HG02763 (cell line): ENCODE results near the gene ANKRD16.
"Not testable (repeated sequence)": the region's sequence is repeated elsewhere in the genome, so short reads cannot be mapped to it uniquely, and the experiment has no call there.

Source experiments
- ATAC-seq: cut with Tn5 transposase; IDR thresholded peaks from one replicate; pipeline ENCODE4 v1.9.1; 2021; ENCODE audit warnings: mild to moderate bottlenecking, moderate library complexity; ENCODE audit not compliant: unreplicated experiment

ANKRD16 gene

GRCh38 chr10:5889624-5890451, at the start of gene ANKRD16, which contains the start of gene FBH1:
ANKRD16 (minus strand) TSS chr10:5889893; CDS start chr10:5889354, 539 bp downstream.
FBH1 (plus strand) TSS chr10:5890243; CDS start chr10:5890346, 103 bp downstream.
- ATAC-seq, result peak; percentile 90

- no peak for ATAC-seq
Measured at GRCh38 chr10:5938291-5938690, 48.6 kb upstream of the ANKRD16 start.

- no peak for ATAC-seq
Measured at GRCh38 chr10:5937016-5937415, 47.3 kb upstream of the ANKRD16 start.

- no peak for ATAC-seq
Measured at GRCh38 chr10:5935628-5936027, 45.9 kb upstream of the ANKRD16 start.

GRCh38 chr10:5933909-5934546, 44.3 kb upstream of the ANKRD16 start:
- ATAC-seq, result no peak

- ATAC-seq, result no peak
Measured at GRCh38 chr10:5932345-5932744, 42.7 kb upstream of the ANKRD16 start.

GRCh38 chr10:5930272-5930671, 40.6 kb upstream of the ANKRD16 start:
- no peak for ATAC-seq

GRCh38 chr10:5929442-5929841, 39.7 kb upstream of the ANKRD16 start:
- ATAC-seq, result no peak

- ATAC-seq, result no peak
Measured at GRCh38 chr10:5927306-5927705, 37.6 kb upstream of the ANKRD16 start.

GRCh38 chr10:5924889-5925288, 35.2 kb upstream of the ANKRD16 start:
- ATAC-seq, result no peak

GRCh38 chr10:5921746-5922145, 32.1 kb upstream of the ANKRD16 start:
- no peak for ATAC-seq

GRCh38 chr10:5919568-5919967, 29.9 kb upstream of the ANKRD16 start:
- ATAC-seq, result no peak

- ATAC-seq, result no peak
Measured at GRCh38 chr10:5918763-5919162, 29.1 kb upstream of the ANKRD16 start.

GRCh38 chr10:5917305-5917704, 27.6 kb upstream of the ANKRD16 start:
- no peak for ATAC-seq

- no peak for ATAC-seq
Measured at GRCh38 chr10:5915451-5915850, 25.8 kb upstream of the ANKRD16 start.

- no peak for ATAC-seq
Measured at GRCh38 chr10:5913736-5914135, 24.0 kb upstream of the ANKRD16 start.

- no peak for ATAC-seq
Measured at GRCh38 chr10:5911670-5912069, 22.0 kb upstream of the ANKRD16 start.

- no peak for ATAC-seq
Measured at GRCh38 chr10:5910323-5911100, 20.8 kb upstream of the ANKRD16 start.

- not testable (repeated sequence) for ATAC-seq
Measured at GRCh38 chr10:5908676-5909075, 19.0 kb upstream of the ANKRD16 start.

GRCh38 chr10:5906651-5907050, 17.0 kb upstream of the ANKRD16 start:
- ATAC-seq, result no peak

GRCh38 chr10:5905854-5906507, 16.3 kb upstream of the ANKRD16 start:
- no peak for ATAC-seq
